ENCODE measurements around the gene FBXL13.

FBXL13 gene

DNA sequence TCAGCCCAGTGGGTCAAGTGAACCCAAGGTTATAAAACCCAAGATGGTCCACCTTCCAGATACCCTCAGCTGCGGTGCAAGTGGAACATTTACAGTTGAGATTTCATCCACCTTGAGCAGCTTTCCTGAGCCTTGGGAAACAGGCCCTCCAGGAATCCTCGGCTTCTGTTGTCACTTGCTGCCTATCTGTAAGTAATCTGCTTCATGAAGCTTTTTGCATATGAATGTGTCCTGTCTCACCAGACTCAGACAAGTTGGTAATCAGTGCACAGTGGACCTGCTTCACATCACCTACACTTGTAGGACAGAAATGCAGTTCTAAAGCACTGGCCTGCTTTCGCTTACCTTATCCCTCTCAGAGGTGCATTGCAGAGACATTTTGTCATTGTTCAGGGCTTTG is 245.5 kb downstream of the FBXL13 start:
- TF ChIP-seq, protein P1, sequence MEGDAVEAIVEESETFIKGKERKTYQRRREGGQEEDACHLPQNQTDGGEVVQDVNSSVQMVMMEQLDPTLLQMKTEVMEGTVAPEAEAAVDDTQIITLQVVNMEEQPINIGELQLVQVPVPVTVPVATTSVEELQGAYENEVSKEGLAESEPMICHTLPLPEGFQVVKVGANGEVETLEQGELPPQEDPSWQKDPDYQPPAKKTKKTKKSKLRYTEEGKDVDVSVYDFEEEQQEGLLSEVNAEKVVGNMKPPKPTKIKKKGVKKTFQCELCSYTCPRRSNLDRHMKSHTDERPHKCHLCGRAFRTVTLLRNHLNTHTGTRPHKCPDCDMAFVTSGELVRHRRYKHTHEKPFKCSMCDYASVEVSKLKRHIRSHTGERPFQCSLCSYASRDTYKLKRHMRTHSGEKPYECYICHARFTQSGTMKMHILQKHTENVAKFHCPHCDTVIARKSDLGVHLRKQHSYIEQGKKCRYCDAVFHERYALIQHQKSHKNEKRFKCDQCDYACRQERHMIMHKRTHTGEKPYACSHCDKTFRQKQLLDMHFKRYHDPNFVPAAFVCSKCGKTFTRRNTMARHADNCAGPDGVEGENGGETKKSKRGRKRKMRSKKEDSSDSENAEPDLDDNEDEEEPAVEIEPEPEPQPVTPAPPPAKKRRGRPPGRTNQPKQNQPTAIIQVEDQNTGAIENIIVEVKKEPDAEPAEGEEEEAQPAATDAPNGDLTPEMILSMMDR (IDR thresholded peaks at IDR 0.05; ENCODE audit: low read depth, low read length, missing control alignments): no peak
- no peak for DNase-seq (ENCODE audit: extremely low read depth, low read depth)
- H3K4me3 ChIP-seq (replicated peaks; ENCODE audit: low read depth, low read length): no peak overlapping the region

DNA sequence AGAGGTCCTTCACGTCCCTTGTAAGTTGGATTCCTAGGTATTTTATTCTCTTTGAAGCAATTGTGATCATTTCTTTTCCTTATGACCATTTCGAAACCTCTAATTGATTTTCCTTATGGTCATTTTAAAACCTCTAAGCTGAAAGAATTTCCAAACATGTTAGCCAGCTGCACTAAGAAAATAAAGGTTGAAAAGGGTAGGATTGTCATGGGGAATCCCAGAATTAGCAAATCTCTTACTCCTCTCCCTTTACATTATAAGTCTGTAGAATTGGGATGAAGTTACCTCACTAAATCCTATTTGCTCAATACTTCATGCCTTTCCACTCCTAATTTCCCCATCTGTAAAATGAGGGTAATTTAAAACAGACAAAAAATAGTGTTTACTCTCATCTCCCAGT is 246.3 kb downstream of the FBXL13 start:
- TF ChIP-seq, protein P1 (IDR thresholded peaks at IDR 0.05; ENCODE audit: low read depth, low read length, missing control alignments): no peak
- no peak for DNase-seq (ENCODE audit: extremely low read depth, low read depth)
- H3K4me3 ChIP-seq (replicated peaks; ENCODE audit: low read depth, low read length): no peak overlapping the region

DNA sequence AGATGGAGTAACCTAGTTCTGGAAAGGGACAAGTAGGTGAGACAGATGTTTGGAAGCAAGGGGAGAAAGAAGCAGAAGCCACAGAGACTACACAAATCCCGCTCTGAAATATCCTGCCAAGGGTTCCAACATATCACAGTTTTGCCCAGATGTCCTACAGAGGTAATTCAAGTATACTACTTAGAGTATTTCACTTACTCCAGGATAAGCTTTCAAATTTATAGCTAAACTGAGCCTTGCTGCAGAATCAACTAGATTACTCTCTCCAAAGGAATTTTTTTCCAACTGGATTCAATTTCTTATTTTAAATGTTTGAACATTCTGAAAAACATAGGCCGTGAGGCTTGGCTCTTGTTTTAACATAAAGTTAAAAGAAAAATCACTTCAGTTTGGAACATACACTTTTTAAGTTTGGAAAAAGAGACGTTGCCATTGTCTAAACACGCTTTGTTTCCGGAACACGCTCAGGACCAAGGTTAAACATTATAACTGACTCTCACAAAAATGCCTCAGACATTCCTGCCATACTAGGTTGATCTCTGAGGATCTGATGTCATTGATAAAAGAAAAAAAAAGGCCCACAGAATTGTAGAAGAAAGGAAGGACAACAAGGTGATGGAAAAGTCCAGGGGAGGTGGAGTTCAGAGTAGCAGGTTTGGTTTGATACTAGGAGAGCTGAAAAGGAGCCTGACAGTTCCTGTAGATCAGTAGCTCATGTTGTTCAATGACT is 251.0 kb downstream of the FBXL13 start:
- H3K4me3 ChIP-seq (replicated peaks; ENCODE audit: low read depth, low read length): no peak overlapping the region
- TF ChIP-seq, protein P1 (IDR thresholded peaks at IDR 0.05; ENCODE audit: low read depth, low read length, missing control alignments): no peak
- DNase-seq (ENCODE audit: extremely low read depth, low read depth): no peak

DNA sequence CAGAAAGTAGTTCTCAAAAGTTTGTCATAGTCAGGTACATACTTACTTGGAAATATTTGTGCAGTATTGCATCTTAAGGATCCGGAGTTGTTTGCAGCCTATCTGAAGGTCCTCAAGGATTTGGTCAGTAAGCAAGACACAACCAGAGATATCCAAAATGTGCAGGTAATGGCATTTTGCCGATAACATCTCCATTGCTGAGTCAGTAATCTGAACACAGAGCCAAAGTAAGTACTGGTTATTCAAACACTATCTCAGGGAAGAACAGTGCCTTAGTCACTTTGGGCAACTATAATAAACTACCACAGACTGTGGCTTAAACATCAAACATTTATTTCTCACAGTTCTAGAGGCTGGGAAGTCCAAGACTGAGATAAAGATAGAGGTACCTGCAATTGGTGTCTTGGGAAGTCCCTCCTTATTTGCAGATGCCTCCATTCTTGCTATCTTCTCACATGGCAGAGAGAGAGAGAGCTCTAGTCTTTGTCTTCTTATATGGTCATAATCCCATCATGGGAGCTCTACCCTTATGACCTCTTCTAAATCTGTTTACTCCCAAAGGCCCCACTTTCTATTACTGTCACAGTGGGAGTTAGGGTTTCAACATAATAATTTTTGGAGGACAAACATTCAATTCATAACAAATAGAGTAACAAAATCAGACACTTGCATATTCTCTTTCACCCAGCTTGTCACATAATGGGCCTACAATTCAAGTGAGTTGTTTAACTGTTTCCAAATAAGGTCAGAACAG is 252.4 kb downstream of the FBXL13 start:
- DNase-seq (ENCODE audit: extremely low read depth, low read depth): no peak
- no peak overlapping the region for H3K4me3 ChIP-seq (replicated peaks; ENCODE audit: low read depth, low read length)
- TF ChIP-seq, protein P1 (IDR thresholded peaks at IDR 0.05; ENCODE audit: low read depth, low read length, missing control alignments): no peak

DNA sequence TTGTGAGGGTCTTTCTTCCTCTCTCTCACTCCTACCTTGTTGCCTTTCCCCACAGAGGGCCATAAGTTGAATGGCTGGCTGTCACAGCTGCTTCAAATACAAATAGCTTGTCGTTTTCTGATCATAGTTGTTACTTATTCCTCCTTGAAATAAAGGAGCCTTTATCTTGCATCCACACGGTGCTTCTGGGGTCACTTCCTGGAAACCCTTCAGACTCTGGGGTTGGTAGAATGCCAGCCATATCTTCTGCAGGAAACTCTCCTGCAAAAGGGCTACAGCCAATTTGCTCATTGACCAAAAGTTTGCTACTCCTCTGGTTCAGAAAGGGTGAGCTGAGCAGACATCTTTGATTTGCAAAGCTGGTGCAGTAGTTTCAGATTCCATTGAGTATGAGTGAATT is 255.4 kb downstream of the FBXL13 start:
- TF ChIP-seq, protein P1 (IDR thresholded peaks at IDR 0.05; ENCODE audit: low read depth, low read length, missing control alignments): no peak
- no peak for DNase-seq (ENCODE audit: extremely low read depth, low read depth)
- no peak overlapping the region for H3K4me3 ChIP-seq (replicated peaks; ENCODE audit: low read depth, low read length)

DNA sequence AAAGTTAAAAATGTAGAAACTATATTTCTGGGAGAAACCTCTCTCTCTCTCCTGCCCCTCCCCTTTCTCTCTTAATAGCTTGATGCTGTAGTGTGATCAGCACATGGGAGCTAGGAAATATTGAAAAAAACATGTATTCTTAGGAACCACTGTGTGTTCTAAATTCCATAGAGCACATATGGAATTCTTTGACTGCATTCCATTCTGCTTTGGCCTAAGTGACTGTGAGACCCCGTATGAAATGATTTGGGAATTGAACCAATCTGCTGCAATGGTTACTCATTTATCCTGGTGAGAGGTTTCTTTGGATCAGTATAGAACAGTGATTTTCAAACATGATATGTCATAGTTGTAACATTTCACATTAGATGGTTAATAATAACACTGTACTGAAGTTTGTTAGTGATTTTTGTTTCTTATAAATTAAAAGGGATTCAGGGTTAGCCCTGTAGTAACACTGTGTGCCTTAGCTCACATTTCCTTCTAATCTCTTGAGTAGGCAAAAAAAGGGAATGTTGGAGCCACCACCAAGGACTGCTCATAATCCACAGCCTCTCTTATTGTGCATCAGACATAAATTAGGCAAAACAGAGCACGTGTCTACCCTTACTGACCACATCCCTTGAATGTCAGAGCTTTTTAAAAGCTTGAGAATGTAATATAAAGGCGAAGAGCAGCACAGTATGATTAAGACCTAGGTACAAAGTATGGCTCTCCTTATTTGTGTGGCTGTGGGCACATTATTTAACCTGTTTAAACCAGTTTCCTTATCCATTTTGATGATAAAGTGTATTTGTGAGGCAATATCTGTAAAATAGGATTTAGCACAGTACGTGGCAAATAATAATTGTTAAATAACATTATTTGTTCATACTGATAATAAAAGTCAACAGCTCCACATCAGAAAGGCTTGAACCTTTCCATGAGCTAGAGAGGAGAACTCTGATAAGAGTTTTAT is 256.7 kb downstream of the FBXL13 start:
- TF ChIP-seq, protein P1 (IDR thresholded peaks at IDR 0.05; ENCODE audit: low read depth, low read length, missing control alignments): no peak
- H3K4me3 ChIP-seq (replicated peaks; ENCODE audit: low read depth, low read length): no peak overlapping the region

More for the DNA sequence above, 256.7 kb downstream of the FBXL13 start:
- no peak for DNase-seq (ENCODE audit: extremely low read depth, low read depth)
